Endothelial cell of umbilical vein (primary cell): Measurements from ENCODE around the gene SP2. TPM values are rescaled to one million over a fixed set of nuclear protein-coding genes. Genes with fewer than 3 reads are reported as not detected.

Source experiments
- BruUV-seq: library from RNA; stranded (reverse); fragments of 400-500 nt; replicated peaks from 2 replicates; lab custom pipeline; 2021; lab: Mats Ljungman, UMichigan
- CTCF ChIA-PET: fragments of 300-600, 350-600 bp; sonication (Branson Sonifier 250); formaldehyde crosslinking; loops from one replicate; lab custom pipeline; 2021; ENCODE audit warnings: antibody characterized with exemption, inconsistent platforms; lab: Charles Lee
- POLR2A ChIA-PET: fragments of 300-600, 350-600 bp; sonication (Branson Sonifier 250); formaldehyde crosslinking; loops from one replicate; lab custom pipeline; 2021; ENCODE audit warnings: antibody characterized with exemption, inconsistent platforms; lab: Charles Lee
- DNase-seq: peaks from one replicate; pipeline ENCODE4 v3.0.0-alpha.2; 2011; ENCODE audit warnings: low read depth, low spot score
- FAIRE-seq: peaks from 2 replicates; lab custom pipeline; 2011; peaks lifted over from hg19 to GRCh38; lab: Jason Lieb, UNC
- H2AFZ ChIP-seq: 2 replicates; pipeline ENCODE4 v1.6.0; 2012; ENCODE audit warnings: low read depth, low read length, control low read depth, inconsistent platforms
- H3K27ac ChIP-seq: 2 replicates; pipeline ENCODE4 v1.5.1; 2011; ENCODE audit warnings: low read depth, mild to moderate bottlenecking, control low read depth, low read length, moderate library complexity; ENCODE audit not compliant: insufficient read depth
- H3K27me3 ChIP-seq, 2 experiments: 2 replicates each; pipeline versions ENCODE4 v1.6.0 to v1.6.1; 2011; ENCODE audit warnings: low read length in 2 of 2, mixed read lengths in 1 of 2; ENCODE audit not compliant: control insufficient read depth in 2 of 2, insufficient read depth in 2 of 2
- H3K36me3 ChIP-seq, 2 experiments: 2 replicates in 1 of 2; 3 replicates in 1 of 2; pipeline ENCODE4 v1.5.1; 2011; ENCODE audit warnings: low read length in 2 of 2, mild to moderate bottlenecking in 1 of 2, moderate library complexity in 1 of 2; ENCODE audit not compliant: control insufficient read depth in 2 of 2, insufficient read depth in 2 of 2; ENCODE audit errors: extremely low read depth in 1 of 2
- H3K4me1 ChIP-seq: 3 replicates; pipeline ENCODE4 v1.5.1; 2011; ENCODE audit warnings: mild to moderate bottlenecking, low read length; ENCODE audit not compliant: control insufficient read depth, insufficient read depth; ENCODE audit errors: extremely low read depth
- H3K4me2 ChIP-seq: 2 replicates; pipeline ENCODE4 v1.6.1; 2011; ENCODE audit warnings: low read length, control low read depth, mixed read lengths; ENCODE audit not compliant: insufficient read depth
- H3K4me3 ChIP-seq, 3 experiments: fragments of 200-600 bp in 1 of 3; sonication (generic), shearing (Covaris generic) in 1 of 3; replicated peaks in 1 of 3; 2 replicates each; pipeline ENCODE4 v1.5.1; 2011 to 2016; ENCODE audit warnings: control low read depth in 3 of 3, low read length in 3 of 3, mild to moderate bottlenecking in 2 of 3, inconsistent platforms in 1 of 3, low read depth in 1 of 3, moderate library complexity in 1 of 3; ENCODE audit not compliant: insufficient read depth in 1 of 3
- H3K79me2 ChIP-seq: 2 replicates; pipeline ENCODE4 v1.6.0; 2012; ENCODE audit warnings: low read length, inconsistent platforms; ENCODE audit not compliant: control insufficient read depth, insufficient read depth
- H3K9ac ChIP-seq: replicated peaks from 2 replicates; pipeline ENCODE3; 2011; ENCODE audit warnings: low read length, control low read depth; ENCODE audit not compliant: insufficient read depth; ENCODE audit errors: extremely low read depth
- H3K9me1 ChIP-seq: replicated peaks from 3 replicates; pipeline ENCODE4 v1.6.0; 2011; ENCODE audit warnings: mild to moderate bottlenecking, low read length; ENCODE audit not compliant: control insufficient read depth, insufficient read depth; ENCODE audit errors: extremely low read depth
- H3K9me3 ChIP-seq: replicated peaks from 2 replicates; pipeline ENCODE4 v1.5.1; 2012; ENCODE audit warnings: low read length, inconsistent platforms; ENCODE audit not compliant: control insufficient read depth, insufficient read depth
- H4K20me1 ChIP-seq: replicated peaks from 2 replicates; pipeline ENCODE3; 2011; ENCODE audit warnings: mild to moderate bottlenecking, low read length; ENCODE audit not compliant: control insufficient read depth, insufficient read depth; ENCODE audit errors: extremely low read depth
- CTCF ChIP-seq, 2 donors: IDR thresholded peaks; 1 replicate in 1 of 2; 2 replicates in 1 of 2; pipeline ENCODE4 v1.5.1; 2011; ENCODE audit warnings: low read length in 2 of 2, mild to moderate bottlenecking in 2 of 2, moderate library complexity in 2 of 2, control low read depth in 1 of 2, inconsistent platforms in 1 of 2, low read depth in 1 of 2; ENCODE audit not compliant: insufficient read depth in 1 of 2; ENCODE audit errors: extremely low read depth in 1 of 2
- FOS ChIP-seq: IDR thresholded peaks from 2 replicates; pipeline ENCODE4 v1.6.1; 2011; ENCODE audit warnings: mild to moderate bottlenecking, low read length, moderate library complexity, borderline replicate concordance; ENCODE audit not compliant: insufficient read depth
- GATA2 ChIP-seq: IDR thresholded peaks from 2 replicates; pipeline ENCODE4 v1.7.0; 2011; ENCODE audit warnings: low read depth, mild to moderate bottlenecking, moderate library complexity, mixed read lengths, low read length; ENCODE audit not compliant: insufficient read length, insufficient read depth
- JUN ChIP-seq: IDR thresholded peaks from 2 replicates; pipeline ENCODE4 v1.6.1; 2011; ENCODE audit warnings: borderline replicate concordance, low read depth; ENCODE audit not compliant: insufficient read length, insufficient read depth
- MYC ChIP-seq: IDR thresholded peaks from one replicate; pipeline ENCODE4 v1.6.1; 2011; ENCODE audit warnings: mild to moderate bottlenecking, low read depth, low read length
- POLR2A ChIP-seq: IDR thresholded peaks from 2 replicates; pipeline ENCODE4 v1.6.1; 2012; ENCODE audit warnings: low read depth, mild to moderate bottlenecking, control low read depth, low read length
- POLR2AphosphoS5 ChIP-seq: IDR thresholded peaks from 2 replicates; pipeline ENCODE4 v1.6.1; 2012; ENCODE audit warnings: low read depth, mild to moderate bottlenecking, control low read depth, low read length, moderate library complexity; ENCODE audit not compliant: insufficient read depth
- dilution Hi-C: fragments of 300-500 bp; cut with MboI; formaldehyde crosslinking; loops from one replicate; pipeline ENCODE4 v1.15.0; 2019; ENCODE audit warnings: low sequenced_read_pairs; ENCODE audit not compliant: extremely low pct_ligation_motif_present
- intact Hi-C: fragments of 100-400 bp; cut with micrococcal nuclease; formaldehyde crosslinking; loops from one replicate; pipeline ENCODE4 v1.10.0; 2022
- polyA plus RNA-seq, 4 experiments: library from polyadenylated mRNA; depleted of rRNA in 3 of 4; stranded (reverse) in 3 of 4; unstranded in 1 of 4; fragments of >200 nt; gene quantifications; 2 replicates each; pipeline versions ENCODE4 v1.2.1 to v1.2.3, GENCODE V29; 2011 to 2012; ENCODE audit warnings: missing spikeins in 1 of 4
- total RNA-seq: library from RNA; stranded (reverse); gene quantifications from 2 replicates; pipeline ENCODE4 v1.2.3, GENCODE V29; 2021
- TF ChIP-seq, protein P1 (sequence below): IDR thresholded peaks from 2 replicates; pipeline ENCODE4 v1.6.1; 2011; ENCODE audit not compliant: insufficient read depth, insufficient read length

SP2 gene
- total and polyA plus RNA-seq, 2 donors (not counting 3 experiments of a cell fraction or from before 2014, with no cell fraction given), result 11.2 to 18.6 TPM

GRCh38 chr17:47945080-47945479 is 49.0 kb downstream of the SP2 start:
- no peak overlapping the region for H2AFZ ChIP-seq
- FAIRE-seq (no peak), DNase-seq (no peak)
- dilution Hi-C loops, result no loop called here
- no peaks in the 10 kb centered on the region for H3K27me3 ChIP-seq
- no peaks in the 10 kb centered on the region for H3K9me3 ChIP-seq
- H3K36me3 ChIP-seq, result peaks cover 0 to 7% of the 10 kb centered on the region in 2 experiments
- intact Hi-C loops, result no loop called here
- CTCF ChIA-PET, result interaction anchor here (1.0 to 1.3 kb wide), 3 partner anchors 12 to 73 kb away, joined by 3 to 4 read pairs (median 4); partner anchors contain the start of gene CDK5RAP3
- H3K27ac ChIP-seq, result no peak overlapping the region
- peaks cover 5% of the 10 kb centered on the region for H3K79me2 ChIP-seq
- H3K4me3 ChIP-seq, result no peak overlapping the region
- H3K4me1 ChIP-seq, result peaks cover 18% of the 10 kb centered on the region
- H4K20me1 ChIP-seq, result no peaks in the 10 kb centered on the region
- BruUV-seq, result no TSS peak
- TF ChIP-seq POLR2A, result no peak
- TF ChIP-seq, protein P1, sequence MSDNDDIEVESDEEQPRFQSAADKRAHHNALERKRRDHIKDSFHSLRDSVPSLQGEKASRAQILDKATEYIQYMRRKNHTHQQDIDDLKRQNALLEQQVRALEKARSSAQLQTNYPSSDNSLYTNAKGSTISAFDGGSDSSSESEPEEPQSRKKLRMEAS, result no peak
- no peak for TF ChIP-seq JUN
- no peak for TF ChIP-seq MYC
- TF ChIP-seq FOS, result no peak
- TF ChIP-seq POLR2AphosphoS5, result no peak
- no peak for TF ChIP-seq GATA2
- no peak for TF ChIP-seq CTCF (IDR thresholded peaks at IDR 0.05; ENCODE audit: extremely low read depth in 1 of 2, insufficient read depth in 1 of 2, low read depth in 1 of 2, low read length in 2 of 2)
- H3K9me1 ChIP-seq, result no peaks in the 10 kb centered on the region
- H3K4me2 ChIP-seq, result no peak overlapping the region
- no peak overlapping the region for H3K9ac ChIP-seq
- POLR2A ChIA-PET, result no interaction called here
